Right renal pelvis (tissue), 4 donors: ENCODE results near the gene TBC1D1. TPM values are rescaled to one million over a fixed set of nuclear protein-coding genes. Genes with fewer than 3 reads are reported as not detected.
A peak's percentile ranks its signal among the peaks of the same experiment; 100 is the strongest.
"Not testable (repeated sequence)": the region's sequence is repeated elsewhere in the genome, so short reads cannot be mapped to it uniquely, and the experiment has no call there.

Source experiments
- DNase-seq, 4 donors: peaks; one replicate each; pipeline ENCODE4 v3.0.0-alpha.2; 2013; ENCODE audit warnings: low read depth in 4 of 4, low spot score in 3 of 4, missing footprints in 1 of 4
- polyA plus RNA-seq, 4 donors: library from polyadenylated mRNA; unstranded; fragments of 120-200 nt; gene quantifications; one replicate each; pipeline ENCODE4 v1.2.1, GENCODE V29; 2013; ENCODE audit not compliant: insufficient read length in 4 of 4

TBC1D1 gene
- polyA plus RNA-seq, 4 donors, result 174 to 197 (median 180) TPM

DNA sequence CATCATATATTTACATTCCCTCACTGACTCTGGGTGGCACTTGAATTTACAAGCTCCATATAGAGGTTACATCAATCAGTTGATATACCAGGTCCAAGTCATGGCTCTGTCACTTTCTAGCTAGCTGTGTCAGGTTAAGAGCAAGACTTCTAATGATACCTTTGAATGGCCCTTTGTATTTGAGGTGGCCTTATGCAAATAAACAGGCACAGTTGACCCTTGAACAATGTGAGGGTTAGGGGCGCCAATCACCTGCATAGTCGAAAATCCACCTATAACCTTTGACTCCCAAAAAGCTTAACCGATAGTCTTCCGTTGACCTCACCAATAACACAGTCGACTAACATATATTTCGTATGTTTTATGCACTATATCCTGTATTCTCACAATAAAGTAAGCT lies 68.0 kb downstream of the TBC1D1 start:
- no peak for DNase-seq

DNA sequence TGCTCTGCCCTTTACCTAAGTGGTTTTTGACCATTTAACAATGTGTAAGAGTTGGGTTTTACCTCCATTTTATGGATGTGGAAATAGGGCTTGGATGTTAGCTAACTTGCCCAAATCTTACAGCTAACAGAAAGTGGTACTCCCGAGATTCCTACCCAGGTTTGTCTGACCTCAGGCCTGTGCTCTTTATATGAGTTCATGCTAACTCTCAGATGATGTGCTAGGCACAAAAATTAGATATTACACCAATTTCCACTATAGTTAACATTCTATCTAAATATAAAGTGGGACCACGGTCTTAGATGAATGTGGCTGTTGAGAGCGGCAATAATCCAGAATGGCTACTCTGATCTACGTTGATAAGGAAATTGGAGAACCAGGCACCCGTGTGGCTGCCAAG lies 69.2 kb downstream of the TBC1D1 start, which contains the start of gene PTTG2:
TSS of gene PTTG2 (plus strand) at position 301 of the 400 bp plus-strand sequence. CDS start at position 338, 37 bp downstream.
- DNase-seq, result no peak

DNA sequence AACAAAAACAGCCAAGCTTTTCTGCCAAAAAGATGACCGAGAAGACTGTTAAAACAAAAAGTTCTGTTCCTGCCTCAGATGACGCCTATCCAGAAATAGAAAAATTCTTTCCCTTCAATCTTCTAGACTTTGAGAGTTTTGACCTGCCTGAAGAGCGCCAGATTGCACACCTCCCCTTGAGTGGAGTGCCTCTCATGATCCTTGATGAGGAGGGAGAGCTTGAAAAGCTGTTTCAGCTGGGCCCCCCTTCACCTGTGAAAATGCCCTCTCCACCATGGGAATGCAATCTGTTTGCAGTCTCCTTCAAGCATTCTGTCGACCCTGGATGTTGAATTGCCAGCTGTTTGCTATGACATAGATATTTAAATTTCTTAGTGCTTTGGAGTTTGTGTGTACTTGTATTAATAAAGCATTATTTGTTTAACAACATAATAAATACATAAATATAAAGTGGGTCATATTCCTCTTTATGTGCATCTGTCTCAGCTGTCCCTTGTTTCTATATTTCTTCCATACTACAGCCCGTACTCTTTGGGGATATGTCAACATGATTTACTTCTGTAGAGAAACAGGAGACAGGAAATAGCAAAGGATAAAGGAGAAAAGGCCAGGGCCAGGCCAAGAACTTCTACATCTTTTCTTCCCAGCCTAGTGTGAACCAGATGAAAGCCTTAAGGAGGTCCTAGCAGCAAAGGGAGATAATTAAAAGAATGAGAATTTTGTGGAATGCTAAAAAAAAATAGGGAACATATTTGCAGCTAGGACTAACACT lies 70.0 kb downstream of the TBC1D1 start:
- no peak for DNase-seq

DNA sequence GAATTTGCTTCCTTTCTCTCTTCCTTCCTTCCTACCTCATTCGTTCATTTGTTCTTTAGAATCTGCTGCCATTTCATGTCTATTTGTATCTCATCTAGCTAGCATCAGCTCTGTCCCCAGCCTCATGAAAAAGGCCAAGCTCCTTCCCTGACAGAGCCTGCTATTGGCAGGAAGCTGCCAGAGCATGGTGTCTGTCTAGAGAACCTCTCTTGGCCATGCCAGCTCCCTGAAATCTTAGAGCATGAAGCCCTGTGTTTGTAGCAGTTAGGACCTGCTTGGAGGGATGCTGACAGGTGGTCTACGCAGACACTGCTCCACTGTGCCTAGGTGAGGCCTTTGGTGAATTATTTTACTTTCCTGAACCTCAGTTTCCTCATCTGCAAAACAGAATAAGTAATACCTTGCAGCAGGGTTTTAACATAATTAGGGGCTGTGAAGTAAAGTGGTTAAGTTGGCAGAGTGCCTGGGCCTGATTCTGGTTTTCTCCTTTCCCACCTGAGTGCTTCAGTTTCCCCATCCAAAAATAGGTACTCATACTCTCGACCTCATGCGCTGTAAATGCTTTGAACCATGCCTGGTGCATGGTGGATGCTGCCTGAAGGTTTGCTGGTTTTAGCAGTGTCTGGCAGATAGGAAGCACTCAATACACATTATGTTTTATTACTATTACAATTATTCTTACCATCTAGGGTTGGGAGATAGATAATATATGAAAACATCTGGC lies 74.0 kb downstream of the TBC1D1 start:
- no peak for DNase-seq

DNA sequence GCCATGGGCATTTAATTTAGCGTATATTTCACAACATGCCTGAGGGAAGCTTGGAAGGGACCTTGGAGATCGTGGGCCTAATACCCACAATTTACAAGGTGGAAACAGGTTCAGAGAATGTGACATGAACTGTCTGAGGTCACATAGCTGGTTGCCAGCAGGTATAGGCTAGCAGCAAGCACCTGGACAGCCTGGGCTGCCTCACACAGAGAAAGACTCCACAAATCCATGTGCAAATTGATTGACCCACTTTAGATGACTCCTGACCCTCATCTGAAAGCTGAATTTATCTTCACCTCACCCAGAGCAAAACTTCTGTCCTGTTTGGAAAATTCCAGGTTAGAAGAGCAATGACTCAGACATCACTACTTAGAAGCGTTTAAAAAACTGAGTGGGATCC lies 75.2 kb downstream of the TBC1D1 start:
- no peak for DNase-seq

DNA sequence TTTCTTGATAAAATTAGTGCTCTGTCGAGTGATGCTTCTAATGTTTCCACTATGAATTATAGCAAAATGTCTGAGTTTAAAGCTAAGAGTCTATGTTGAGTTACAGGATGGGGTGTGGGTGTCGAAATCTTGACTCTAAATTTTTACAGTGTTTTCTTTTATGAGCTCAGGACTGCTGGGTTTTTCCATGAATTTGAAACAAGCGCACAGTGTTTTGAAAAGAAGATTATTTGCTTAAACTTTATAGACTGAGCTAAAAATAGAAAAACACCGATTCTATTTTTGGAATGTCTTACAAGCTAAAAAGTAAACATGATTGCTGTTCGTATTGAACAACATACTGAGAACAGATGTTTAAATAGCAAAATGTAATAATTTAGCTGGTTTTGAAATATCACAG lies 76.9 kb downstream of the TBC1D1 start:
- no peak for DNase-seq

DNA sequence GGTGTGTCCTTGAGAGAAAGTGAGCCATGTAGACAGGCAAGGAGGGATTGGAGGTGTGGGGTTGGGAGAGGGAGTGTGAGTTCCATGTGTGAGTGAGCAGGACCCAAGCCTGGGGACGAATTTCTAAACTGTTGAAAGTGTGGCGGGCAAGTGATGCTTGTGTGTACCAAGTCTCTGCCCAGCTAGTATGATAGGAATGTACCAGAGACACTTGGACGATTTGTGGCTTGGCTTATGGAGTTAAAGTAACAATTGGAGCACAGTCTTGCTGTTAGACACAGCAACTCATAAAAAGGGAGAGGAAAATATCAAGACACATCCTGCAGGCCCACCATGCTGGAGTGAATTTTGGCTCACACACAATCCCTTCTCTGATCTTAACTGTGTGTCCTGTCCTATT lies 77.9 kb downstream of the TBC1D1 start:
- no peak for DNase-seq

DNA sequence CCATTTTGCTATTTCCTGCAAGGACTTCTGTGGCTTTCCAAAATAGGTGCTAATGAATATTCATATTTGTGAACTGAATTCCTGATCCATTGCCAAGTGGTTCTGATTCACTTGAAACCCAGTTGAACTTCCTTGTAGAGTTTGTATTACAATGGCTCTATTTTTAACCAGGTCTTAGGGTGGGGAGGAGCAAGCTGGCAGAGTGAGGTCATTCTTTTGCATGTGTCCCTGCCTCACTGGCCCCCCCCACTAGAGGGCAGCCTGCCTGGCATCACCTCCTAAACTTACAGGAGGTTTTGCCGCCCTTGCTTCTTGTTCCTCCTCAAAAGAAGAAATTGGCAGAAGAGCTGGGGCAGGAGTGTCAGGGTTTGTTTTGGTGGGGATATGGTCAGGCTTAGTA lies 79.8 kb downstream of the TBC1D1 start:
- no peak for DNase-seq

DNA sequence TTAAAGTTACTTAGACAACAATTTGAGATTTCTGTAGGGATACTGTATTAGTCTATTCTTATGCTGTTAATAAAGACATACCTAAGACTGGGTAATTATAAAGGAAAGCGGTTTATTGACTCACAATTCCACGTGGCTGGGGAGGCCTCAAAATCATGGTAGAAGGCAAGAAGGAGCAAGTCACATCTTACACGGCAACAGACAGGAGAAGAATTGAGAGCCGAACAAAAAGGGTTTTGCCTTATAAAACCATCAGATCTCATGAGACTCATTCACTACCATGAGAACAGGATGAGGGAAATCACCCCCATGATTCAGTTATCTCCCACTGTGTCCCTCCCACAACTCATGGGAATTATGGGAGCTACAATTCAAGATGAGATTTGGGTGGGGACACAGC lies 80.3 kb downstream of the TBC1D1 start:
- DNase-seq, result no peak

DNA sequence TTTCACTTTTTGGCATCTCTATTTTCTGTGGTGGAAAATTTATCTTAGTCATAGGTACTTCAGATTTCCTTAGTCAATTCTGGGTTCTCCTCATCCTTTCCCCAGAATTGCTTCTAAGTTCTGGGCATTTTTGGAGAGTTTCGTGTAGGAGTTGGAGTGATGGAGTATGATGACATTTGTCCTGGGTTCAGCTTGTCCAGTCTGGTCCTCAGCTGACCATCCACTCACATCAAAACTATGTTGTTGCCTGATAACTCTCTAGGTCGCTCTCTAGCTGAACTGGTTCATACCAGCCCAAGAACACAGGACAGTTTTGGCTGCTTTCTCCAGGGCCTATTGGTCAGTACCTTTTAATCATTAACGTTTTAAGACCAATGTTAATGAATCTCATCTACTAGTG lies 82.6 kb downstream of the TBC1D1 start:
- no peak for DNase-seq

DNA sequence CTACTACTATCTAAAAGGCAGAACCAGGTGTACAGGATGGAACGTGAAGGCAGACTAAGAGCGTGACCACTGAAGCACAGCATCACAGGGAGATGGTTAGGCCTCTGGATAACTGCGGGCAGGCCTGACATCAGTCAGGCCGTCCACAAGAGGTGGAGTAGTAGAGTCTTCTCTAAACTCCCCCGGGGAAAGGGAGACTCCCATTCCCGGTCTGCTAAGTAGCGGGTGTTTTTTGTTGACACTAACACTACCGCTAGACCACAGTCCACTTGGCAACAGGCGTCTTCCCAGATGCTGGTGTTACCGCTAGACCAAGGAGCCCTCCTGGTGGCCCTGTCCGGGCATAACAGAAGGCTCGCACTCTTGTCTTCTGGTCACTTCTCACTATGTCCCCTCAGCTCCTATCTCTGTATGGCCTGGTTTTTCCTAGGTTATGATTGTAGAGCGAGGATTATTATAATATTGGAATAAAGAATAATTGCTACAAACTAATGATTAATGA lies 84.5 kb downstream of the TBC1D1 start:
- DNase-seq, result not testable (repeated sequence)

DNA sequence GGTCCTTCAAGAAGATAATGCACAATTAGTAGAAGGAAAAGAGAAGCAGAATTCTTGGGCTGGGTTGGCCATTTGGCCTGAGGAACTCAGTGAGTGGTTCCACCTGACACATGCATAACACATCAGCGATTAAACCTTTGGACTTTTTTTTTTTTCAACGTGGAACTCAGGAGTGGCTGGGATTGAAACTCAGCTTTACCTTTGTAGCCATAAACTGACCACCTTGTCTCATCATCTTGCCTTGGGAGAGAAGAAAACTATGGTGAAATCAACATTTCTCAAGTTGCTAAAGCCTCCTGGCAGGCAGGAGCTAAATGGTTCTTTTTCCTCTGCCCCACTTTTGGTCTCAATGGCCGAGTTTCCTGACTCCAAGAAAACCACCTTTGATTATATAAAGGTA lies 85.6 kb downstream of the TBC1D1 start:
- no peak for DNase-seq

DNA sequence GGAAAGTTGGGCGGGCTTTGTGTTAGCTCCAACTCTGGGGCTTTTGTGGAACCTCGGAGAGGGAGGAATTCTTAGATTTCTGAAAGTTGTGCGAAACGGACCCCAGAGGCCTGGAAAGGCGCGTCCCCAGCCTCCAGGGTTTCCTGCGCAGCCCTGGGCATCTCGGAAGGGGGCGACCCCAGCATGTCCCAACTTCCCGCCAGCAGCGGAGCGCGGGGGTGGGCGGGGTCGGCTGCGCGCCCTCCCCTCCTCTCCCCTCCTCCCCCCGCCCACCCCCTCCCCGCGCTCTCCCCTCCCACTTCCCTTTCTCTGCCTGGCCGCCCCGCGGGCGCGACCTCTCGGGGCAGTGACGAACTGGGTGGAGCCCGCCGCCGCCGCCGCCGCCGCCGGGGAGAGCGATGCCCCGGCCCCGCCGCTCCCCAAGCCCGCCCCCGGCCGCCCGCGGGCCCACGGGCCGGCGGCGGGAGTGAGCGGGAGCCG lies 86.1 kb downstream of the TBC1D1 start:
- peak; percentile 44 to 72 (median 66) for DNase-seq

DNA sequence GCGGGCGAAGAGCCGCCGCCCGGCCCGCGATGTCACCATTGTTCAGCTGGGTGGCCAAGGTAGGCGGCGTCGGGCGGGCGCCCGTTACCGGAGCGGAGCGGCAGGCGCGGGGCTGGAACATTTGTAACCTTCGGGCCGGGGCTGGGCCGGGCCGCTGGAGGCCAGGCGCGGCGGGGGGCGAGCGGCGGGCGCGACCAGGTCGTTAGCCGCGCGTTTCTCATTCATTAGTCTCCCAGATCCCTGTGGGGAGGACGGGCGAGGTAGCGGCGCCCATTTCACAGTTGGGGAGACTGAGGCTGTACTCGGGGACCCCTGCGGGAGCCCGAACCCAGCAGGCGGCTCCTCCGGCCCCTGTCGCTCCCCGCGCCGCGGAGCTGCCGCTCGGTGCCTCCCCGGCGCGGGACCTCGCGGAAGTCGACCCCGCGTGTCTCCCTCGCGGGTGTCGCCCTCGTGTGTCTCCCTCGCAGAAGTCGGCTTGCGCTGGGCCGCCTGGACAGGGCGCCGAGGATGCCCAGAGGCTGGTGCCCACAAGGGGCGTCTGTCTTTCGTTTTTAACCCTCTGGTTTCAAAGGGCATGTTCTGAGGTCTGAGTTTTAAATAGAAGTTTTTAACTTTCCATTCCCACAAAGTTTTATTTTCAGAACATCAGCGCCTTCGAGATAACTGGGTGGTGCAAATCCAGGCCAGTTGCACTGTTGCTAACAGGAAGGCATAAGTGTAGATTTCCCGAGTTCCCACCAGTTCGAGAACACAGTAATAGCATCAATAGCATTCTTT lies 86.8 kb downstream of the TBC1D1 start:
- DNase-seq, result peak in 1 of 4 donors; percentile 44

DNA sequence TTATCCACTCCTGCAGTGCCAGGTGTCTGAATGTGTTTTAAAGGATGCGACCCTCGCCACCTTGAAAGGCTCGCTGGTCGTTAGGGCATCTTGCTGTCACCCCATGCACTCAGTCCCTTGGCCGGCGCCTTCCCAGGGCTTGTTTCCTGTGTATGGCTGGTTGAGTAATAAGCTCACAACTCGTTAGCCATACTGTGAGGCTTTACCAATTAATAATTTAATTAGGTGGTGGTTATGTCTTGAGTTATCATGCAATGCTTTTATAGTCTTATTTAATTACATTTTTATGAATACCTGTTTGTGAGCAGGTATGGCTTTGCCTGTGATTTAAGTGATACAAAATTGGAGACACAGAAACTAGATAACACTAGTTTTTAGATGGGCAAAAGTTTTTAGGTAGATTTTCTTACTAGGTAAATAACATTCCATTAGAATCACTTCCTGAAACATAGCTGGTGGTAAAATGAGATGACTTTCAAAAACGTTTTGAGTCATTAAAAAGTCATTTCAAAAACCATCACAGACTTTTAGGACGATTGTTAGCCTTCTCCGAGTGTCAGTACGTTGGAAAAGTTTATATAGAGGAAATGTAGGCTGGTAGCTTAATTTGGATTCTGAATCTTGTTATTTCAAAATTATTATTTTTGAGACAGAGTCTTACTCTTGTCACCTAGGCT lies 87.5 kb downstream of the TBC1D1 start:
- no peak for DNase-seq

DNA sequence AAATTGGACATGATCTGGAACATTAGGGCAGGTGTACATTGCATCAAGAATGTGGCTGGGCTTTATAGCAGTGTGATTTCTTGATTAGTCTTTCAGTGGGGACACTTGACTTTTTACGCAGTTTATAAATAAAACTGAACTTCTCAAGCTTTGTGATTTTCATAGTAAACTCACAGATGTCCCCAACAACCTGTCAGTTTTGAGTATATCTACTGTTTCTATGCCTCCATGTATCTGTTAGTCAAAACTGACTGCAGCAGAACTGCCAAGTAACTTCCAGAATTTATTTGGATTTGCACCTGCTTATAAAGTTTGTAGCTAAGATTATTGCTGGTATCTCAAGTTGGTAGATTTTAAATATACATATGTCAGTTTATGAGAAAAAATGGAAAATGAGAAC lies 89.4 kb downstream of the TBC1D1 start:
- no peak for DNase-seq

DNA sequence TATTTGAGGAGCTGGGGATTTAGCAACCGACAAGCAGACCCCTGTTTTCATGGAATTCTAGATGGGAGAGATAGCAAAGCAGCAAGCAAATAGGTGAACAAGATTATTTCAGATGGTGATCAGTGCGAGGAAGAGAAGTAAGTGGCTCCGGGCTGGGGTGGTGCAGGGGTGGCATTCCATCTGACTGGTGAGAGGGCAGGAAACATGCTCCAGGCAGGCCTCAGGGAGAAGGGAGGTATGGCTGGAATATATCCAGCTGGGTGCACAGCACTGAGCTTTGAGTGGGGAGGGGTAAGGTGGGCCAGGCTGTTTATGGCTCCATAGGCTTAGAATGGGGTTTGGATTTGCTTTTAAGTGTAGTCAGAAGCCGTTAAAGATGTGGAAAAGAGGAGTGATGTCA lies 90.5 kb downstream of the TBC1D1 start:
- no peak for DNase-seq

DNA sequence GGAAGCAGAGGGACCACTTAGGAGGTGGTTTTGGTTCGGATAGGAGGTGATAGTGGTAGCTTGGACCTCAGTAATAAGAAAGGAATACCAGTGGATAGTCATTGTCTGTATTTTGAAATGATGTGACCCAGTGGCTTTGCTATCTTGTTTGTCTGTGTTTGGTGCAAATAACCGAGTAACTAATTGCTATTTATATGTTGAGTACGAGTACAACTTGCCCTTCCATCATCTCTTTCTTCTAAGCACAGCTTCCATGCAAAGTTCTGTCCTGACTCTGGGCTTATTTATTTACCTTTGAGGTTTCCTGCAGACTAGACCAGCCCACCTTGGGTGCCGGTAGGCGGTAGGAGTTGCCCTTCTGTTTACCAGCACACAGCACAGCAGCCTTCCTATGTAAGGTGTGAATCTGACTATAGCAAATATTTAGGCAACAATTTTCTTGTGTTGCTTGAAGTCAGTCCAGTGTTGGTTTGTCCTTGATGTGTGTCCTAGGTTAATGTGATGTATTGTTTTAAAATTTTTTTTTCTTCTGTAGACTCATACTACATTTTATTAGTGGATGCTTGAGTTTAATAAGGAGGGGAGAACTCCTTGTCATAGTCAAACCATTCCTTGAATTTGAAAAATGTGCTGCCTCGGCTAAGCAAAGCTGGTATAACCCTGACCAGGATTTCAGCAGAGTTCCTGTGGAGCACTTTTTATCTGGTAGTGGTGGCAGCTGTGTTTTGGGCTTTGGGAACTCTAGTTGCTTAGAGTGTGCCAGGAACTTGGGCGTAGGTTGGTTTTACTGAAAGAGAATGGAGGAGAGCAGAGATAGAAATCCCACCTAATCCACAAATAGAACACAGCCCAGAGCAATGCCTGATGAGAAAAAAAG lies 91.2 kb downstream of the TBC1D1 start:
- no peak for DNase-seq

DNA sequence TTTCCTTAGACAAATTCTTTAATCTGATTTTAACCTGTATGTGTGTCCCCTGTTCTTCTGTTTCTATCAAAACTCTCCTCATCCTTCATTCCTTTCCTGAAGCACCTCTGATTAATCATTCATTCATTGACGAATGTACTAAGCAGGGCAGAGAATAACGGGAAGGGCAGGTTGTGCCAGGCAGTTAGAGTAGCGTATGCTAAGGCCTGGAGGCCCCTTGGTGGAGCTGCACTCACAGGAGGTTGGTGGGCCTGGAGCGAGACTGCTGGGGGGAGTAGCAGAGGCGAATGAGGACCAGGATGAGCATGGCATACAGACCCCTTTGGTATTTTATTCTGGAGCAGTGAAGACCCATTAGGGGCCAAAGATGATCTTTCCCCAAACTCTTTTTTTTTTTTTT lies 91.9 kb downstream of the TBC1D1 start:
- no peak for DNase-seq
